ENCODE data around the gene CDKN2AIPNL. TPM values are rescaled to one million over a fixed set of nuclear protein-coding genes. Genes with fewer than 3 reads are reported as not detected.
A peak's percentile ranks its signal among the peaks of the same experiment; 100 is the strongest.
"Not testable (repeated sequence)": the region's sequence is repeated elsewhere in the genome, so short reads cannot be mapped to it uniquely, and the experiment has no call there.

The CDKN2AIPNL gene
- total RNA-seq, 1 donor from 2014 or later = 41.3 TPM

DNA sequence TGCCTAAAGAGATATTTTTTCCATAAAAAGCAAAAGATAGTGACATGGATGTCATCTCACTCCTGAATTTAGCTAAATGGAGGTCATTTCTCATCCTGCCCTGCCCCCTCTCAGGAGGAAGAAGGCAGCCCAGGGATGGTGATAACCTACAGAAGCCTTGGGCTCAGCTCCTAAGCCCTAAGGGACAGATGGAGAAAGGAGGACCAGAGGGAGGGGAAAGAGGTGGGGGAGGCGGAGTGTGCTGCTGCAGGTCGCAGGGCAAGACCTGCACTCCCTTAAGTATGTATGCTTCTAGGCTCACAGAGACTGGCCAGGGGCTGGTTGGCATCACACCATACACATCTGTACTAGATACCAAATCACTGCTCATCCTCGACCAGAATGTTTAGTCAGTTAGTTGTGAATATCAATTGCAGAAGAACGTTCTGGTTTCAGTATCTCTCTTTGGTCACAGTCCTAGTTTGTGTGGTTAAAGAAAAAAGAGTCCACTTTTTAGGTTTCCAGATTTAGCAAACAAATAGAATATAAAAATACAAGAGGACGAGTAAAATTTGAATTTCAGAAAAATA lies 18.4 kb upstream of the CDKN2AIPNL start:
- Mint-ChIP-seq H3K36me3 (ENCODE audit: unreplicated experiment) (no peaks in the 10 kb centered on the region), H3K27ac (ENCODE audit: unreplicated experiment) (peak overlapping the region; percentile 48), H3K4me1 (ENCODE audit: low read depth, unreplicated experiment) (peaks cover 11% of the 10 kb centered on the region), H3K9me3 (ENCODE audit: unreplicated experiment) (no peaks in the 10 kb centered on the region), H3K27me3 (ENCODE audit: unreplicated experiment) (no peaks in the 10 kb centered on the region), H3K4me3 (ENCODE audit: unreplicated experiment) (no peak overlapping the region)
- no peak for DNase-seq
- TF ChIP-seq CTCF (IDR thresholded peaks at IDR 0.05; ENCODE audit: partially characterized antibody, unreplicated experiment) = no peak

- Mint-ChIP-seq H3K9me3 (ENCODE audit: unreplicated experiment) (no peaks in the 10 kb centered on the region), H3K27me3 (ENCODE audit: unreplicated experiment) (no peaks in the 10 kb centered on the region), H3K27ac (ENCODE audit: unreplicated experiment) (no peak overlapping the region), H3K36me3 (ENCODE audit: unreplicated experiment) (no peaks in the 10 kb centered on the region), H3K4me3 (ENCODE audit: unreplicated experiment) (no peak overlapping the region), H3K4me1 (ENCODE audit: low read depth, unreplicated experiment) (peaks cover 11% of the 10 kb centered on the region)
- no peak for DNase-seq
- TF ChIP-seq CTCF (IDR thresholded peaks at IDR 0.05; ENCODE audit: partially characterized antibody, unreplicated experiment) = no peak
These were observed 15.9 kb upstream of the CDKN2AIPNL start for GRCh38 chr5:134427540-134428041.

DNA sequence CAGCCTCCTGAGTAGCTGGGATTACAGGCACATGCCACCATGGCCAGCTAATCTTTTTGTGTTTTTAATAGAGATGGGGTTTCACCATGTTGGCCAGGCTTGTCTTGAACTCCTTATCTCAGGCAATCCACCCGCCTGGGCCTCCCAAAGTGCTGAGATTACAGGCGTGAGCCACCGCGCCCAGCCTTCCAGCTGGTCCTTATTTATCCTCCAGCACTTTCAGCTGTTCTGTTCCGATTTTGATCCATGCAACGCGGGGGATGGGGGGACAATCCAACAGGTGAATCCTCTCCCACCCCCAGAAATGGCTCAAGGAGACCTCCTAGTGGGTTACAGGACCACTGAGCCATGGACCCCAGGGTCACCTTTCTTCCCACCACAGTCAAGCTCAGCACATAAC lies 14.7 kb upstream of the CDKN2AIPNL start:
- no peak for TF ChIP-seq CTCF (IDR thresholded peaks at IDR 0.05; ENCODE audit: partially characterized antibody, unreplicated experiment)
- H3K4me3 Mint-ChIP-seq (ENCODE audit: unreplicated experiment) = no peak overlapping the region

GRCh38 chr5:134423376-134423775 lies 11.7 kb upstream of the CDKN2AIPNL start:
- no peak overlapping the region for H3K27ac Mint-ChIP-seq (ENCODE audit: unreplicated experiment)
- no peaks in the 10 kb centered on the region for H3K9me3 Mint-ChIP-seq (ENCODE audit: unreplicated experiment)
- no peaks in the 10 kb centered on the region for H3K27me3 Mint-ChIP-seq (ENCODE audit: unreplicated experiment)
- peaks cover 3% of the 10 kb centered on the region for H3K4me1 Mint-ChIP-seq (ENCODE audit: low read depth, unreplicated experiment)
- H3K36me3 Mint-ChIP-seq (ENCODE audit: unreplicated experiment) = no peaks in the 10 kb centered on the region
- H3K4me3 Mint-ChIP-seq (ENCODE audit: unreplicated experiment) = no peak overlapping the region
- DNase-seq = no peak
- no peak for TF ChIP-seq CTCF (IDR thresholded peaks at IDR 0.05; ENCODE audit: partially characterized antibody, unreplicated experiment)

More for the DNA sequence above, 14.7 kb upstream of the CDKN2AIPNL start:
- Mint-ChIP-seq H3K9me3 (ENCODE audit: unreplicated experiment) (no peaks in the 10 kb centered on the region), H3K27ac (ENCODE audit: unreplicated experiment) (no peak overlapping the region), H3K36me3 (ENCODE audit: unreplicated experiment) (no peaks in the 10 kb centered on the region), H3K27me3 (ENCODE audit: unreplicated experiment) (no peaks in the 10 kb centered on the region), H3K4me1 (ENCODE audit: low read depth, unreplicated experiment) (peaks cover 11% of the 10 kb centered on the region)
- no peak for DNase-seq

DNA sequence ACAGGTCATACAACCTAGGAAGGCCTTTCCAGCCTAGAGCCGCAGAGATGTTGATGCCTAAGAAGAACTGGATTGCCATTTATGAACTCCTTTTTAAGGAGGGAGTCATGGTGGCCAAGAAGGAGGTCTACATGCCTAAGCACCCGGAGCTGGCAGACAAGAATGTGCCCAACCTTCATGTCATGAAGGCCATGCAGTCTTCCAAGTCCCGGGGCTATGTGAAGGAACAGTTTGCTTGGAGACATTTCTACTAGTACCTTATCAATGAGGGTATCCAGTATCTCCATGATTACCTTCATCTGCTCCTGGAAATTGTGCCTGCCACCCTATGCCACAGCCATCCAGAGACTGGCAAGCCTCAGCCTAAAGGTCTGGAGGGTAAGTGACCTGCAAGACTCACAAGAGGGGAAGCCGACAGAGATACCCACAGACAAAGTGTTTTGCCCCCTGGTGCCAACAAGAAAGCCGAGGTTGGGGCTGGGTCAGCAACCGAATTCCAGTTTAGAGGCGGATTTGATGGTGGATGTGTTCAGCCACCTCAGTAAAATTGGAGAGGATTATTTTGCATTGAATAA lies 11.2 kb upstream of the CDKN2AIPNL start:
- Mint-ChIP-seq H3K4me3 (ENCODE audit: unreplicated experiment) (no peak overlapping the region), H3K4me1 (ENCODE audit: low read depth, unreplicated experiment) (peaks cover 1% of the 10 kb centered on the region), H3K9me3 (ENCODE audit: unreplicated experiment) (no peaks in the 10 kb centered on the region), H3K36me3 (ENCODE audit: unreplicated experiment) (no peaks in the 10 kb centered on the region), H3K27ac (ENCODE audit: unreplicated experiment) (no peak overlapping the region), H3K27me3 (ENCODE audit: unreplicated experiment) (no peaks in the 10 kb centered on the region)
- no peak for TF ChIP-seq CTCF (IDR thresholded peaks at IDR 0.05; ENCODE audit: partially characterized antibody, unreplicated experiment)
- no peak for DNase-seq

DNA sequence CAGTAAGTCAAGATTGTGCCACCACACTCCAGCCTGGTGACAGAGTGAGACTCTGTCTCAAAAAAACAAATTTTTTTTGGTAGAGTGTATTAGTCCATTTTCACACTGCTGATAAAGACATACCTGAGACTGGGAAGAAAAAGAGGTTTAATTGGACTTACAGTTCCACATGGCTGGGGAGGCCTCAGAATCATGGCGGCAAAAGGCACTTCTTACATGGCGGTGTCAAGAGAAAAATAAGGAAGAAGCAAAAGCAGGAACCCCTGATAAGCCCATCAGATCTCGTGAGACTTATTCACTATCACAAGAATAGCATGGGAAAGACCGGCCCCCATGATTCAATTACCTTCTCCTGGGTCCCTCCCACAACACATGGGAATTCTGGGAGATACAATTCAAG lies 9.4 kb upstream of the CDKN2AIPNL start:
- H3K27me3 Mint-ChIP-seq (ENCODE audit: unreplicated experiment); H3K4me1 Mint-ChIP-seq (ENCODE audit: low read depth, unreplicated experiment); H3K27ac Mint-ChIP-seq (ENCODE audit: unreplicated experiment); DNase-seq; H3K9me3 Mint-ChIP-seq (ENCODE audit: unreplicated experiment); H3K36me3 Mint-ChIP-seq (ENCODE audit: unreplicated experiment); H3K4me3 Mint-ChIP-seq (ENCODE audit: unreplicated experiment): not testable (repeated sequence)
